GM12891 (cell line): ENCODE measurements around the gene MARCOL.

ENCODE experiments used
- PAX5 ChIP-seq: IDR thresholded peaks from 2 replicates; pipeline ENCODE4 v1.6.1; 2011; ENCODE audit warnings: low read length, moderate library complexity, mild to moderate bottlenecking; ENCODE audit not compliant: insufficient read depth, severe bottlenecking
- POLR2A ChIP-seq: IDR thresholded peaks from 2 replicates; pipeline ENCODE4 v1.6.1; 2011; ENCODE audit warnings: low read depth, low read length, control low read depth
- POLR2AphosphoS5 ChIP-seq: IDR thresholded peaks from 2 replicates; pipeline ENCODE4 v1.6.1; 2011; ENCODE audit warnings: low read depth, low read length, control low read depth
- POU2F2 ChIP-seq: IDR thresholded peaks from 2 replicates; pipeline ENCODE4 v1.6.1; 2011; ENCODE audit warnings: low read depth, mild to moderate bottlenecking, control low read depth, low read length, moderate library complexity
- TAF1 ChIP-seq: IDR thresholded peaks from 2 replicates; pipeline ENCODE4 v1.6.1; 2011; ENCODE audit warnings: low read depth, low read length, control low read depth

DNA sequence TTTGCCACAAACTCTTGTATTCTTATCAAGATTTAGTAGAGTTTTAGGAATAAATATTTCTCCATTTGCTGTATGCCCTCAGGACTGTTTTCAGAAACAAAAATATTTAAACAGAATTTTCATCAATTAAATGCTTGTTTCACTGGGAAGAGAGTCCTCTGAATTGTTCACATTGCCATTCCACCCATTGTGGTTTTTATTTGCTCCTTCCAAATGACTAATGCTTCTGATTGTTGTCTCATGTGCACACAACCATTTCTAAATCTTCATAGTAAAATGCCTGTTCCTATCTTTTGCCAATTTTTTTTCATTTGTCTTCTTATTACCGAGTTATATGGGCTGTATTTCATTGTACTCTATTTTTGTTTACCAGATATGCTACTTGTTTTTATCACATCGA, 10.6 kb downstream of the MARCOL start:
- TF ChIP-seq POLR2A (no peak), POLR2AphosphoS5 (no peak), POU2F2 (no peak), TAF1 (no peak), PAX5 (no peak)
